Endothelial cell of umbilical vein (primary cell): ENCODE data around the gene LRRN4. TPM values are rescaled to one million over a fixed set of nuclear protein-coding genes. Genes with fewer than 3 reads are reported as not detected.

ENCODE experiments used
- BruUV-seq: library from RNA; stranded (reverse); fragments of 400-500 nt; replicated peaks from 2 replicates; lab custom pipeline; 2021; lab: Mats Ljungman, UMichigan
- CTCF ChIA-PET: fragments of 300-600, 350-600 bp; sonication (Branson Sonifier 250); formaldehyde crosslinking; loops from one replicate; lab custom pipeline; 2021; ENCODE audit warnings: antibody characterized with exemption, inconsistent platforms; lab: Charles Lee
- POLR2A ChIA-PET: fragments of 300-600, 350-600 bp; sonication (Branson Sonifier 250); formaldehyde crosslinking; loops from one replicate; lab custom pipeline; 2021; ENCODE audit warnings: antibody characterized with exemption, inconsistent platforms; lab: Charles Lee
- DNase-seq: peaks from one replicate; pipeline ENCODE4 v3.0.0-alpha.2; 2011; ENCODE audit warnings: low read depth, low spot score
- FAIRE-seq: peaks from 2 replicates; lab custom pipeline; 2011; peaks lifted over from hg19 to GRCh38; lab: Jason Lieb, UNC
- H2AFZ ChIP-seq: 2 replicates; pipeline ENCODE4 v1.6.0; 2012; ENCODE audit warnings: low read depth, low read length, control low read depth, inconsistent platforms
- H3K27ac ChIP-seq: 2 replicates; pipeline ENCODE4 v1.5.1; 2011; ENCODE audit warnings: low read depth, mild to moderate bottlenecking, control low read depth, low read length, moderate library complexity; ENCODE audit not compliant: insufficient read depth
- H3K27me3 ChIP-seq, 2 experiments: 2 replicates each; pipeline versions ENCODE4 v1.6.0 to v1.6.1; 2011; ENCODE audit warnings: low read length in 2 of 2, mixed read lengths in 1 of 2; ENCODE audit not compliant: control insufficient read depth in 2 of 2, insufficient read depth in 2 of 2
- H3K36me3 ChIP-seq, 2 experiments: 2 replicates in 1 of 2; 3 replicates in 1 of 2; pipeline ENCODE4 v1.5.1; 2011; ENCODE audit warnings: low read length in 2 of 2, mild to moderate bottlenecking in 1 of 2, moderate library complexity in 1 of 2; ENCODE audit not compliant: control insufficient read depth in 2 of 2, insufficient read depth in 2 of 2; ENCODE audit errors: extremely low read depth in 1 of 2
- H3K4me1 ChIP-seq: 3 replicates; pipeline ENCODE4 v1.5.1; 2011; ENCODE audit warnings: mild to moderate bottlenecking, low read length; ENCODE audit not compliant: control insufficient read depth, insufficient read depth; ENCODE audit errors: extremely low read depth
- H3K4me2 ChIP-seq: 2 replicates; pipeline ENCODE4 v1.6.1; 2011; ENCODE audit warnings: low read length, control low read depth, mixed read lengths; ENCODE audit not compliant: insufficient read depth
- H3K4me3 ChIP-seq, 3 experiments: fragments of 200-600 bp in 1 of 3; sonication (generic), shearing (Covaris generic) in 1 of 3; replicated peaks in 1 of 3; 2 replicates each; pipeline ENCODE4 v1.5.1; 2011 to 2016; ENCODE audit warnings: control low read depth in 3 of 3, low read length in 3 of 3, mild to moderate bottlenecking in 2 of 3, inconsistent platforms in 1 of 3, low read depth in 1 of 3, moderate library complexity in 1 of 3; ENCODE audit not compliant: insufficient read depth in 1 of 3
- H3K79me2 ChIP-seq: 2 replicates; pipeline ENCODE4 v1.6.0; 2012; ENCODE audit warnings: low read length, inconsistent platforms; ENCODE audit not compliant: control insufficient read depth, insufficient read depth
- H3K9ac ChIP-seq: replicated peaks from 2 replicates; pipeline ENCODE3; 2011; ENCODE audit warnings: low read length, control low read depth; ENCODE audit not compliant: insufficient read depth; ENCODE audit errors: extremely low read depth
- H3K9me1 ChIP-seq: replicated peaks from 3 replicates; pipeline ENCODE4 v1.6.0; 2011; ENCODE audit warnings: mild to moderate bottlenecking, low read length; ENCODE audit not compliant: control insufficient read depth, insufficient read depth; ENCODE audit errors: extremely low read depth
- H3K9me3 ChIP-seq: replicated peaks from 2 replicates; pipeline ENCODE4 v1.5.1; 2012; ENCODE audit warnings: low read length, inconsistent platforms; ENCODE audit not compliant: control insufficient read depth, insufficient read depth
- H4K20me1 ChIP-seq: replicated peaks from 2 replicates; pipeline ENCODE3; 2011; ENCODE audit warnings: mild to moderate bottlenecking, low read length; ENCODE audit not compliant: control insufficient read depth, insufficient read depth; ENCODE audit errors: extremely low read depth
- CTCF ChIP-seq, 2 donors: IDR thresholded peaks; 1 replicate in 1 of 2; 2 replicates in 1 of 2; pipeline ENCODE4 v1.5.1; 2011; ENCODE audit warnings: low read length in 2 of 2, mild to moderate bottlenecking in 2 of 2, moderate library complexity in 2 of 2, control low read depth in 1 of 2, inconsistent platforms in 1 of 2, low read depth in 1 of 2; ENCODE audit not compliant: insufficient read depth in 1 of 2; ENCODE audit errors: extremely low read depth in 1 of 2
- EZH2 ChIP-seq: IDR thresholded peaks from 2 replicates; pipeline ENCODE4 v1.6.1; 2012; ENCODE audit warnings: borderline replicate concordance, low read depth, mild to moderate bottlenecking, moderate library complexity, low read length, inconsistent platforms; ENCODE audit not compliant: severe bottlenecking
- FOS ChIP-seq: IDR thresholded peaks from 2 replicates; pipeline ENCODE4 v1.6.1; 2011; ENCODE audit warnings: mild to moderate bottlenecking, low read length, moderate library complexity, borderline replicate concordance; ENCODE audit not compliant: insufficient read depth
- GATA2 ChIP-seq: IDR thresholded peaks from 2 replicates; pipeline ENCODE4 v1.7.0; 2011; ENCODE audit warnings: low read depth, mild to moderate bottlenecking, moderate library complexity, mixed read lengths, low read length; ENCODE audit not compliant: insufficient read length, insufficient read depth
- JUN ChIP-seq: IDR thresholded peaks from 2 replicates; pipeline ENCODE4 v1.6.1; 2011; ENCODE audit warnings: borderline replicate concordance, low read depth; ENCODE audit not compliant: insufficient read length, insufficient read depth
- MAX ChIP-seq: IDR thresholded peaks from 2 replicates; pipeline ENCODE4 v1.6.1; 2011; ENCODE audit not compliant: insufficient read depth, insufficient read length
- MYC ChIP-seq: IDR thresholded peaks from one replicate; pipeline ENCODE4 v1.6.1; 2011; ENCODE audit warnings: mild to moderate bottlenecking, low read depth, low read length
- POLR2A ChIP-seq: IDR thresholded peaks from 2 replicates; pipeline ENCODE4 v1.6.1; 2012; ENCODE audit warnings: low read depth, mild to moderate bottlenecking, control low read depth, low read length
- POLR2AphosphoS5 ChIP-seq: IDR thresholded peaks from 2 replicates; pipeline ENCODE4 v1.6.1; 2012; ENCODE audit warnings: low read depth, mild to moderate bottlenecking, control low read depth, low read length, moderate library complexity; ENCODE audit not compliant: insufficient read depth
- dilution Hi-C: fragments of 300-500 bp; cut with MboI; formaldehyde crosslinking; loops from one replicate; pipeline ENCODE4 v1.15.0; 2019; ENCODE audit warnings: low sequenced_read_pairs; ENCODE audit not compliant: extremely low pct_ligation_motif_present
- intact Hi-C: fragments of 100-400 bp; cut with micrococcal nuclease; formaldehyde crosslinking; loops from one replicate; pipeline ENCODE4 v1.10.0; 2022
- polyA plus RNA-seq, 4 experiments: library from polyadenylated mRNA; depleted of rRNA in 3 of 4; stranded (reverse) in 3 of 4; unstranded in 1 of 4; fragments of >200 nt; gene quantifications; 2 replicates each; pipeline versions ENCODE4 v1.2.1 to v1.2.3, GENCODE V29; 2011 to 2012; ENCODE audit warnings: missing spikeins in 1 of 4
- total RNA-seq: library from RNA; stranded (reverse); gene quantifications from 2 replicates; pipeline ENCODE4 v1.2.3, GENCODE V29; 2021

LRRN4 gene
- total and polyA plus RNA-seq, 2 donors (not counting 3 experiments of a cell fraction or from before 2014, with no cell fraction given): not detected

- Histone ChIP-seq H3K36me3 (no peaks in the 10 kb centered on the region), H3K79me2 (no peaks in the 10 kb centered on the region), H3K9me1 (no peaks in the 10 kb centered on the region), H2AFZ (no peak overlapping the region), H3K4me3 (no peak overlapping the region), H3K27ac (no peak overlapping the region), H3K9ac (no peak overlapping the region), H3K9me3 (no peaks in the 10 kb centered on the region), H4K20me1 (no peaks in the 10 kb centered on the region), H3K4me2 (no peak overlapping the region), H3K4me1 (no peaks in the 10 kb centered on the region), H3K27me3 (no peaks in the 10 kb centered on the region)
- FAIRE-seq: no peak
- ChIA-PET CTCF (interaction anchor here (1.0 kb wide), 1 partner anchor 558 kb away, joined by 3 read pairs; no protein-coding TSS in a partner anchor), POLR2A (no interaction called here)
- BruUV-seq: no TSS peak
- intact Hi-C loops: no loop called here
- TF ChIP-seq JUN (no peak), GATA2 (no peak), EZH2 (no peak), POLR2AphosphoS5 (no peak), MYC (no peak), CTCF (IDR thresholded peaks at IDR 0.05; ENCODE audit: extremely low read depth in 1 of 2, insufficient read depth in 1 of 2, low read depth in 1 of 2, low read length in 2 of 2) (no peak), MAX (no peak), POLR2A (no peak), FOS (no peak)
- dilution Hi-C loops: no loop called here
- DNase-seq: no peak
These were observed 33.0 kb upstream of the LRRN4 start for GRCh38 chr20:6086868-6087267.
